Mucosa of descending colon (tissue), 3 donors: ENCODE measurements around the gene YAP1. TPM values are rescaled to one million over a fixed set of nuclear protein-coding genes. Genes with fewer than 3 reads are reported as not detected.

Experiments used
- ATAC-seq: fragments of 200-7000 bp; cut with Tn5 transposase; one replicate; pipeline ENCODE4 v1.9.1; 2020; ENCODE audit warnings: mild to moderate bottlenecking, moderate library complexity
- DNase-seq, 3 donors: peaks; one replicate each; pipeline ENCODE4 v3.0.0-alpha.2; 2020
- H3K36me3 ChIP-seq: fragments of 200-600 bp; one replicate; pipeline ENCODE4 v1.8.0; 2021; ENCODE audit warnings: low read depth, mild to moderate bottlenecking
- H3K4me1 ChIP-seq: fragments of 200-600 bp; one replicate; pipeline ENCODE4 v1.8.0; 2021; ENCODE audit warnings: low read depth, mild to moderate bottlenecking
- H3K4me3 ChIP-seq: fragments of 200-600 bp; one replicate; pipeline ENCODE4 v1.8.0; 2021; ENCODE audit warnings: mild to moderate bottlenecking
- H3K9me3 ChIP-seq: fragments of 200-600 bp; one replicate; pipeline ENCODE4 v1.8.0; 2021; ENCODE audit warnings: mild to moderate bottlenecking
- CTCF ChIP-seq: fragments of 200-600 bp; IDR thresholded peaks from one replicate; pipeline ENCODE4 v1.8.0; 2022; ENCODE audit warnings: antibody characterized with exemption, mild to moderate bottlenecking
- intact Hi-C, 2 donors: fragments of 100-400 bp; cut with DNase I in 1 of 2; cut with micrococcal nuclease in 1 of 2; formaldehyde crosslinking; loops; one replicate each; pipeline versions ENCODE4 v1.11.0 to v1.11.1; 2022; cut with DNase I, micrococcal nuclease
- total RNA-seq, 3 donors: library from RNA; stranded (reverse); fragmentation: NEBNext Ultra II Directional in 2 of 3; extraction: Animal tissue kit (Norgen Biotek cat#: 25700) in 2 of 3; gene quantifications; one replicate each; pipeline versions ENCODE4 v1.2.1 to v1.2.4, GENCODE V29; 2021 to 2023
- donor health status: DM: no; HTN: no; CAD: no; lungs with moderate emphysema.
- donor health status: DM: no; HTN: no; CAD: no.
- donor health status: DM: no; HTN: yes; CAD: no.

YAP1 gene
- total RNA-seq, 3 donors from 2014 or later = 41.3 to 126 (median 52.2) TPM

- Histone ChIP-seq H3K4me1 (no peaks in the 10 kb centered on the region), H3K9me3 (no peaks in the 10 kb centered on the region), H3K36me3 (no peaks in the 10 kb centered on the region), H3K4me3 (no peak overlapping the region)
- intact Hi-C loops = no loop called here
- ATAC-seq (no peak), DNase-seq (no peak)
- no peak for TF ChIP-seq CTCF
Measured at GRCh38 chr11:102172127-102172848, 62.0 kb downstream of the YAP1 start.

GRCh38 chr11:102177126-102177525 is 66.9 kb downstream of the YAP1 start:
- no peak overlapping the region for H3K4me3 ChIP-seq
- intact Hi-C loops = no loop called here
- H3K36me3 ChIP-seq = no peaks in the 10 kb centered on the region
- H3K4me1 ChIP-seq = no peaks in the 10 kb centered on the region
- DNase-seq (no peak), ATAC-seq (no peak)
- TF ChIP-seq CTCF = no peak
- H3K9me3 ChIP-seq = no peaks in the 10 kb centered on the region

- H3K36me3 ChIP-seq = no peaks in the 10 kb centered on the region
- no peaks in the 10 kb centered on the region for H3K9me3 ChIP-seq
- H3K4me1 ChIP-seq = no peaks in the 10 kb centered on the region
- H3K4me3 ChIP-seq = no peak overlapping the region
- intact Hi-C loops = no loop called here
- DNase-seq (no peak), ATAC-seq (peak; percentile 94)
- no peak for TF ChIP-seq CTCF
Measured at GRCh38 chr11:102177974-102178631, 67.9 kb downstream of the YAP1 start.

GRCh38 chr11:102179371-102179770 is 69.1 kb downstream of the YAP1 start:
- TF ChIP-seq CTCF = no peak
- no peak for ATAC-seq
- DNase-seq = no peak
- Histone ChIP-seq H3K4me1 (no peaks in the 10 kb centered on the region), H3K9me3 (no peaks in the 10 kb centered on the region), H3K36me3 (no peaks in the 10 kb centered on the region), H3K4me3 (no peak overlapping the region)
- intact Hi-C loops = no loop called here

- Histone ChIP-seq H3K4me1 (no peaks in the 10 kb centered on the region), H3K36me3 (no peaks in the 10 kb centered on the region), H3K4me3 (no peak overlapping the region), H3K9me3 (no peaks in the 10 kb centered on the region)
- ATAC-seq (no peak), DNase-seq (no peak)
- TF ChIP-seq CTCF = no peak
- intact Hi-C loops = no loop called here
Measured at GRCh38 chr11:102184269-102184987, 74.2 kb downstream of the YAP1 start.
